Peyer's patch (tissue), 4 donors: ENCODE measurements around the gene TMEM131.

ENCODE experiments used
- POLR2A ChIP-seq, 2 donors: fragments of 450-650 bp; IDR thresholded peaks; one replicate each; pipeline ENCODE4 v1.5.1; 2017; ENCODE audit warnings: antibody characterized with exemption in 2 of 2, mild to moderate bottlenecking in 2 of 2, moderate library complexity in 2 of 2
- TF ChIP-seq, protein P1 (sequence below), 6 experiments: fragments of 450-650 bp in 4 of 6; fragments of 200-600 bp in 2 of 6; sonication (generic) in 1 of 6; IDR thresholded peaks; one replicate each; pipeline ENCODE4 v1.5.1; 2017 to 2019; ENCODE audit warnings: antibody characterized with exemption in 6 of 6, mild to moderate bottlenecking in 3 of 6, moderate library complexity in 1 of 6

DNA sequence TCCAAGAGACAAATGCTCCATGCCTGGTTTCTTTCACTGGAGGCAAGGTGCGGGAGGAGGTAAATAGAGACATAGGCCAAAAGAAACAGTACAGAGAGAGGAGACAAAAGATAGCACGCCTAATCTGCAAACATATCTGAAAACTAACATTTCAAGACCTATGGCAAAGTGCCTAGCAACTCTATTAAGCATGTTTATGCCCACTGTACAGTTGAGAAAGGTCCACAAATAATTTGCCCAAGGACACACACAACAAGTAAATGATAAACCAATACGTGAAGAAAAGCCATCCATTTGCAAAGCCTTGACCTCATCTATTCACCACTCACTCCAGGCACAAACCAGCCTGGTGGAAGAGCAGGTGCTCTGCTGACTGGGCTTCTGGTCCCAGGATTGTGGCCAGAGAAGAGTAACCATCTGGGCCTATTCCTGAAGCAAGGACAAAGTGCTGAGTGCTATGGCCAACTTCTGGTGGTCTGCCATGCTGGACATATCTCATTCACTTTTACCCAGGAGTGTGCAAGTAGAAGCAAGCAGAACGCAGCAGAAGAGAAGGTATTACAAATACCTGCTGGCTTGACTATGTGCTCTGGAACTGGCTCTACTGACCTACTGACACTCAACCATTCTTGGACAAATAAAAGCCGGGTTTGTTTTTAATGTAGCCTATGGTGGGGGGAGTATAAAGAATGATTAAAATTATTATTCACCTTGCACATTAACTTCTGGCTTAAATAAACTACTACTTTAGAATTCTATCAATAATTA lies 25.3 kb downstream of the TMEM131 start:
- TF ChIP-seq, protein P1, sequence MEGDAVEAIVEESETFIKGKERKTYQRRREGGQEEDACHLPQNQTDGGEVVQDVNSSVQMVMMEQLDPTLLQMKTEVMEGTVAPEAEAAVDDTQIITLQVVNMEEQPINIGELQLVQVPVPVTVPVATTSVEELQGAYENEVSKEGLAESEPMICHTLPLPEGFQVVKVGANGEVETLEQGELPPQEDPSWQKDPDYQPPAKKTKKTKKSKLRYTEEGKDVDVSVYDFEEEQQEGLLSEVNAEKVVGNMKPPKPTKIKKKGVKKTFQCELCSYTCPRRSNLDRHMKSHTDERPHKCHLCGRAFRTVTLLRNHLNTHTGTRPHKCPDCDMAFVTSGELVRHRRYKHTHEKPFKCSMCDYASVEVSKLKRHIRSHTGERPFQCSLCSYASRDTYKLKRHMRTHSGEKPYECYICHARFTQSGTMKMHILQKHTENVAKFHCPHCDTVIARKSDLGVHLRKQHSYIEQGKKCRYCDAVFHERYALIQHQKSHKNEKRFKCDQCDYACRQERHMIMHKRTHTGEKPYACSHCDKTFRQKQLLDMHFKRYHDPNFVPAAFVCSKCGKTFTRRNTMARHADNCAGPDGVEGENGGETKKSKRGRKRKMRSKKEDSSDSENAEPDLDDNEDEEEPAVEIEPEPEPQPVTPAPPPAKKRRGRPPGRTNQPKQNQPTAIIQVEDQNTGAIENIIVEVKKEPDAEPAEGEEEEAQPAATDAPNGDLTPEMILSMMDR (IDR thresholded peaks at IDR 0.05), result no peak
- TF ChIP-seq POLR2A (IDR thresholded peaks at IDR 0.05), result no peak
